MM.1S (cell line): ENCODE measurements around the gene SLC25A33.

Experiments used
- DNase-seq: peaks from one replicate; pipeline ENCODE4 v3.0.0-alpha.2; 2015
- H2AFZ ChIP-seq: fragments of 300-600 bp; sonication (generic); 2 replicates; pipeline ENCODE4 v1.6.0; 2016; ENCODE audit warnings: antibody characterized with exemption, low read length
- H3F3A ChIP-seq: fragments of 300-600 bp; sonication (generic); 2 replicates; pipeline ENCODE4 v1.6.1; 2016; ENCODE audit warnings: mild to moderate bottlenecking, antibody characterized with exemption, low read length, moderate library complexity, mixed read lengths; ENCODE audit not compliant: insufficient read depth
- H3K27ac ChIP-seq: fragments of 300-600 bp; sonication (generic); 2 replicates; pipeline ENCODE4 v1.5.1; 2016; ENCODE audit warnings: mild to moderate bottlenecking, low read length
- H3K27me3 ChIP-seq: fragments of 300-600 bp; sonication (generic); replicated peaks from 2 replicates; pipeline ENCODE4 v1.6.0; 2016; ENCODE audit warnings: low read length; ENCODE audit not compliant: insufficient read depth
- H3K36me3 ChIP-seq: fragments of 300-600 bp; sonication (generic); replicated peaks from 2 replicates; pipeline ENCODE4 v1.6.1; 2016; ENCODE audit warnings: mild to moderate bottlenecking, low read length, mixed read lengths; ENCODE audit not compliant: insufficient read depth
- H3K4me1 ChIP-seq: fragments of 300-600 bp; sonication (generic); 2 replicates; pipeline ENCODE4 v1.6.1; 2016; ENCODE audit warnings: low read length, mixed read lengths
- H3K4me2 ChIP-seq: fragments of 300-600 bp; sonication (generic); 2 replicates; pipeline ENCODE4 v1.6.0; 2016; ENCODE audit warnings: low read depth, low read length
- H3K4me3 ChIP-seq: fragments of 300-600 bp; sonication (generic); 2 replicates; pipeline ENCODE4 v1.5.1; 2016; ENCODE audit warnings: low read length, mixed read lengths
- H3K79me2 ChIP-seq: fragments of 300-600 bp; sonication (generic); 2 replicates; pipeline ENCODE4 v1.6.1; 2016; ENCODE audit warnings: mixed run types, low read length, mixed read lengths
- H3K9ac ChIP-seq: fragments of 300-600 bp; sonication (generic); 2 replicates; pipeline ENCODE4 v1.6.1; 2016; ENCODE audit warnings: low read length, mixed read lengths
- H3K9me2 ChIP-seq: fragments of 300-600 bp; sonication (generic); replicated peaks from 2 replicates; pipeline ENCODE4 v1.6.1; 2016; ENCODE audit warnings: mild to moderate bottlenecking, low read length, mixed read lengths; ENCODE audit not compliant: insufficient read depth
- H3K9me3 ChIP-seq: fragments of 300-600 bp; sonication (generic); replicated peaks from 2 replicates; pipeline ENCODE4 v1.6.1; 2016; ENCODE audit warnings: mild to moderate bottlenecking, low read length, mixed read lengths; ENCODE audit not compliant: insufficient read depth
- H4K20me1 ChIP-seq: fragments of 300-600 bp; sonication (generic); 2 replicates; pipeline ENCODE4 v1.6.1; 2016; ENCODE audit warnings: mild to moderate bottlenecking, low read length, moderate library complexity, mixed read lengths; ENCODE audit not compliant: insufficient read depth
- CTCF ChIP-seq: fragments of 300-600 bp; sonication (generic); IDR thresholded peaks from 2 replicates; pipeline ENCODE4 v1.5.1; 2016; ENCODE audit warnings: antibody characterized with exemption, low read length, mixed read lengths
- EZH2 ChIP-seq: fragments of 300-600 bp; sonication (generic); optimal IDR thresholded peaks from 2 replicates; pipeline ENCODE3; 2017; ENCODE audit warnings: low read depth, mild to moderate bottlenecking, antibody characterized with exemption, low read length, mixed read lengths
- EZH2phosphoT487 ChIP-seq: fragments of 300-600 bp; sonication (generic); IDR thresholded peaks from 2 replicates; pipeline ENCODE4 v1.6.1; 2018; ENCODE audit warnings: antibody characterized with exemption, low read length

Gene SLC25A33

GRCh38 chr1:9555942-9556341 lies 16.7 kb downstream of the SLC25A33 start:
- TF ChIP-seq CTCF = no peak
- no peak for TF ChIP-seq EZH2
- TF ChIP-seq EZH2phosphoT487 = no peak
- H3K9ac ChIP-seq = no peak overlapping the region
- no peak overlapping the region for H3K4me2 ChIP-seq
- no peak overlapping the region for H3K4me3 ChIP-seq
- no peaks in the 10 kb centered on the region for H3K4me1 ChIP-seq
- no peaks in the 10 kb centered on the region for H4K20me1 ChIP-seq
- H3K27me3 ChIP-seq = no peaks in the 10 kb centered on the region
- no peaks in the 10 kb centered on the region for H3F3A ChIP-seq
- no peaks in the 10 kb centered on the region; the same call in 1 of the 2 replicates for H3K36me3 ChIP-seq
- no peaks in the 10 kb centered on the region for H3K9me2 ChIP-seq
- no peak for DNase-seq
- no peaks in the 10 kb centered on the region for H3K9me3 ChIP-seq
- H3K79me2 ChIP-seq = peaks cover 13% of the 10 kb centered on the region
- H3K27ac ChIP-seq = no peak overlapping the region
- H2AFZ ChIP-seq = no peak overlapping the region

- H3K9ac ChIP-seq = no peak overlapping the region
- no peak for TF ChIP-seq CTCF
- no peak for TF ChIP-seq EZH2phosphoT487
- TF ChIP-seq EZH2 = no peak
- H3K79me2 ChIP-seq = no peaks in the 10 kb centered on the region
- H3K27me3 ChIP-seq = no peaks in the 10 kb centered on the region
- no peaks in the 10 kb centered on the region for H4K20me1 ChIP-seq
- no peaks in the 10 kb centered on the region for H3K4me1 ChIP-seq
- H3K4me3 ChIP-seq = no peak overlapping the region
- H3K9me2 ChIP-seq = no peaks in the 10 kb centered on the region
- H3F3A ChIP-seq = no peaks in the 10 kb centered on the region
- no peak overlapping the region for H2AFZ ChIP-seq
- no peaks in the 10 kb centered on the region; the same call in 1 of the 2 replicates for H3K36me3 ChIP-seq
- H3K27ac ChIP-seq = no peak overlapping the region
- no peaks in the 10 kb centered on the region for H3K9me3 ChIP-seq
- no peak overlapping the region for H3K4me2 ChIP-seq
- DNase-seq = no peak
Observed at GRCh38 chr1:9557624-9558023, 18.4 kb downstream of the SLC25A33 start.

GRCh38 chr1:9558271-9558945 lies 19.1 kb downstream of the SLC25A33 start:
- Histone ChIP-seq H3K9ac (no peak overlapping the region), H3K79me2 (no peaks in the 10 kb centered on the region), H3K27ac (no peak overlapping the region), H3F3A (no peaks in the 10 kb centered on the region), H3K9me3 (no peaks in the 10 kb centered on the region), H3K4me3 (no peak overlapping the region), H2AFZ (no peak overlapping the region), H4K20me1 (no peaks in the 10 kb centered on the region), H3K4me2 (no peak overlapping the region), H3K36me3 (no peaks in the 10 kb centered on the region; the same call in 1 of the 2 replicates), H3K27me3 (no peaks in the 10 kb centered on the region), H3K9me2 (no peaks in the 10 kb centered on the region), H3K4me1 (no peaks in the 10 kb centered on the region)
- DNase-seq = no peak
- TF ChIP-seq CTCF (no peak), EZH2 (no peak), EZH2phosphoT487 (no peak)
